Adrenal gland (tissue), 12 donors: ENCODE data around the gene TACR2. TPM values are rescaled to one million over a fixed set of nuclear protein-coding genes. Genes with fewer than 3 reads are reported as not detected.

Source experiments
- DNase-seq, 7 donors: peaks; one replicate each; pipeline ENCODE4 v3.0.0-alpha.2; 2019 to 2020
- H3K27ac ChIP-seq, 5 donors: fragments of 200-600 bp; sonication (generic) in 4 of 5; 1 replicate in 3 of 5; 2 replicates in 2 of 5; pipeline versions ENCODE4 v1.5.1 to v1.8.0; 2016 to 2020; ENCODE audit warnings: mild to moderate bottlenecking in 1 of 5
- H3K27me3 ChIP-seq: fragments of 200-600 bp; 2 replicates; pipeline ENCODE4 v1.8.0; 2021
- H3K36me3 ChIP-seq, 2 donors: fragments of 200-600 bp; replicated peaks in 1 of 2; 1 replicate in 1 of 2; 2 replicates in 1 of 2; pipeline versions ENCODE4 v1.5.1 to v1.8.0; 2018 to 2022
- H3K4me1 ChIP-seq, 2 donors: fragments of 200-600 bp; replicated peaks in 1 of 2; 1 replicate in 1 of 2; 2 replicates in 1 of 2; pipeline versions ENCODE4 v1.5.1 to v1.8.0; 2018 to 2021
- H3K4me3 ChIP-seq, 4 donors: fragments of 200-600 bp; sonication (generic) in 3 of 4; one replicate each; pipeline ENCODE4 v1.5.1; 2016 to 2018
- H3K9me3 ChIP-seq, 3 donors: fragments of 200-600 bp; sonication (generic) in 1 of 3; replicated peaks in 1 of 3; 1 replicate in 2 of 3; 2 replicates in 1 of 3; pipeline versions ENCODE4 v1.5.1 to v1.8.0; 2016 to 2021
- CTCF ChIP-seq, 6 experiments: fragments of 450-650 bp in 4 of 6; fragments of 200-600 bp in 2 of 6; sonication (generic) in 1 of 6; IDR thresholded peaks; 1 replicate in 5 of 6; 2 replicates in 1 of 6; pipeline versions ENCODE4 v1.5.1 to v1.8.0; 2016 to 2021; ENCODE audit warnings: antibody characterized with exemption in 6 of 6, mild to moderate bottlenecking in 2 of 6, moderate library complexity in 1 of 6
- POLR2A ChIP-seq, 2 donors: fragments of 450-650 bp; IDR thresholded peaks; one replicate each; pipeline ENCODE4 v1.6.1; 2017; ENCODE audit warnings: antibody characterized with exemption in 2 of 2, mild to moderate bottlenecking in 2 of 2, moderate library complexity in 1 of 2
- WGBS, 4 donors: extraction: QIAGEN DNeasy Blood & Tissue Kit in 2 of 4; methylation state at CpG; one replicate each; pipeline versions ENCODE4 v1.1.5 to v1.1.7; 2013 to 2017; 5-methylcytosine and 5-hydroxymethylcytosine counted together
- intact Hi-C, 2 donors: fragments of 100-400 bp; cut with DNase I; formaldehyde crosslinking; loops; one replicate each; pipeline versions ENCODE4 v1.14.1 to v1.15.0; 2022 to 2023
- polyA plus RNA-seq, 3 donors: library from polyadenylated mRNA; stranded (reverse); fragments of 200-250 nt in 2 of 3; fragments of 350-450 nt in 1 of 3; fragmentation: Illumina TruSeq in 1 of 3; extraction: RNeasy Lipid Tissue Mini Kit (QIAGEN cat#74804) in 1 of 3; gene quantifications; one replicate each; pipeline ENCODE4 v1.2.3, GENCODE V29; 2013 to 2014
- total RNA-seq, 9 donors: library from RNA; depleted of rRNA in 4 of 9; stranded (reverse); fragments of >200 nt in 4 of 9; fragments of 120-200 nt in 1 of 9; fragmentation: NEBNext Ultra II Directional in 1 of 9; extraction: Animal tissue kit (Norgen Biotek cat#: 25700) in 1 of 9; gene quantifications; one replicate each; pipeline versions ENCODE4 v1.1.0 to v1.2.4, GENCODE V29; 2013 to 2023
- donor health status: healthy with polysubstance abuse.
- donor health status: Bipolar disorder and iron deficiency.
- donor health status: DM: yes; HTN: yes; CAD: no.
- donor health status: DM: no; HTN: no; CAD: no.
- donor health status: DM: no; HTN: no; CAD: no.
- donor health status: DM: yes; HTN: yes; CAD: no.

The TACR2 gene
- total and polyA plus RNA-seq, 12 donors, result 0.11 to 0.55 (median 0.35) TPM; not detected in 3

DNA sequence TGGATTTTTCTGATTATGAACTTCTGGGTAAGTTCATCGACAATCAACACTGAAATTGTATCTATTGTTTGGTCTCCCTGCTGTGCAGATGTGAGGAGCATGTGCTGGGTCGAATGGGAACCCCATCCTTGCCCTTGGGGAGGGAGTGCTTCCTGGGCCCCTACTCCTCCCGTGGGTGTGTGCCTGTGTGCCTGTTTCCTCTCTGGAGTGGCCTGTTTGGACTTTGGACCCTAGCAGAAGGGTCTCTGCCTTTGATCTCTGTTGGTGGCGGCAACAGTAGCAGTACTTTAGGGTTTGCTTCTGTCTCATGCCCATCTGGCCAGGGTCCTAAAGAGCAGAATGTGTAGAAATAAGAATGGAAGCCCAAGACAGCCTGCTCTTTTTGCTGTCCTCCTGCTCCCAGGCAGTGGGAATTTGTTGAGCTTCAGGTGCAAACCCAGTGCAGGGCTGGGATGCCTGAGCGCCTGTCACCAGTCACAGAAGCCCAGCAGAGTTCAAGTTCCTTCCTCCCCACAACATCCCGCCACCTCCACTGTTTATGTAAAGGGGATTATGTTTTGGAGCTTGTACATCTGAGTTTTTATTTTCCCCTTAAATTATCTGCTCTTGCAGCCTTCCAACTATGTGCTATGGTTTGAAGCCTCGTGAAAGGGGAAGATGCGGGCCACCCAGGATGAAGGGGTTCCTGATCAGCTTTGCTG, 1.5 kb upstream of the TACR2 start:
- Histone ChIP-seq H3K27ac (no peak overlapping the region), H3K36me3 (no peaks in the 10 kb centered on the region), H3K4me1 (no peaks in the 10 kb centered on the region), H3K9me3 (no peaks in the 10 kb centered on the region), H3K27me3 (no peaks in the 10 kb centered on the region), H3K4me3 (no peak overlapping the region)
- no peak for DNase-seq
- intact Hi-C loops, result no loop called here
- 79 to 84% (median 82%) methylated on average over 7 to 8 of the region's 8 CpGs for WGBS, 4 donors
- TF ChIP-seq CTCF (IDR thresholded peaks at IDR 0.05), result no peak
- no peak for TF ChIP-seq POLR2A (IDR thresholded peaks at IDR 0.05)

DNA sequence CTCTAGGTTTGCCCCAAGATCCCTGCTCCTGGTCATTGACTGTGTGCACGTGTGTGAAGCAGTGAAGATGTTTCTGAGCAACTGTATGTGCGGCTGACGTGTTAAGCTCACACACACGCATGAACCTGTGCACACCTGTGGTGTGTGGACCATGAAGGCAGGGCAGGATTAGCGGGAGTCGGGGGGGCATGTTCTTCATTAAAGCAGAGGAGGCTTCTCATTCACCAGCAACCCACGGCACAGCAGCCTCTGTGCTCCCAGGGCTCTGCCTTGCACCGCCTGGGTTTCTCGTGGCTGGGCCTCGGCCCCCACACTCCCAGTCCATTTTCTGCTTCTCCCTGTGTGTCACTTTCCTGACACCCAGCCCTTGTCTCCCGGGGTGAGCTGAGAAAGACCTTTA, 824 bp upstream of the TACR2 start:
- H3K27me3 ChIP-seq, result no peaks in the 10 kb centered on the region
- TF ChIP-seq CTCF (IDR thresholded peaks at IDR 0.05) (no peak), POLR2A (IDR thresholded peaks at IDR 0.05) (no peak)
- no peaks in the 10 kb centered on the region for H3K4me1 ChIP-seq
- no peak overlapping the region for H3K27ac ChIP-seq
- H3K9me3 ChIP-seq, result no peaks in the 10 kb centered on the region
- no peak for DNase-seq
- WGBS, 4 donors, result 83 to 90% (median 87%) methylated on average over 5 to 11 of the region's 11 CpGs
- H3K4me3 ChIP-seq, result no peak overlapping the region
- H3K36me3 ChIP-seq, result no peaks in the 10 kb centered on the region
- intact Hi-C loops, result no loop called here

GRCh38 chr10:69415951-69416350, 767 bp downstream of the TACR2 start:
- no peaks in the 10 kb centered on the region for H3K9me3 ChIP-seq
- intact Hi-C loops, result no loop called here
- no peaks in the 10 kb centered on the region for H3K36me3 ChIP-seq
- no peak overlapping the region for H3K27ac ChIP-seq
- H3K27me3 ChIP-seq, result no peaks in the 10 kb centered on the region
- 89 to 95% (median 92%) methylated on average over 9 to 10 of the region's 10 CpGs for WGBS, 4 donors
- H3K4me3 ChIP-seq, result no peak overlapping the region
- DNase-seq, result no peak
- no peaks in the 10 kb centered on the region for H3K4me1 ChIP-seq
- no peak for TF ChIP-seq CTCF (IDR thresholded peaks at IDR 0.05)
- TF ChIP-seq POLR2A (IDR thresholded peaks at IDR 0.05), result no peak

DNA sequence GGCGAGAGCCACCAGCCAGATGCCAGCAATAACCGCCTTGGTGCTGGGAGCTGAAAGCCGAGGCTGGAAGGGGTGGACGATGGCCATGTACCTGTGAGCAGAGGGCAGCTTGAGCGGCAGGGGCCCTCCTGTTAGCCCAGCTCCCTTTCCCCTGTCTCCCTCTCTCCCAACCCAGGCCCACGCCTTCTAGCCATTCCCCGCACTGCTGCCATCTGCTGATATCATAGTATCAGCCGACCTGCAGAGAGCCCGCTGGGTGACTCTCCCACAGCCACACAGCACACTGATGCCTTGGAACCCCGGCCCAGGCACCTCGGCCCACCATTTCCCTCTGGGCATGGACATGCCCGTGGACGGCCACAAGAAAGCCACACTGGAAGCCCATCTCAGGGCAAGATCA, 1.7 kb downstream of the TACR2 start:
- WGBS, 4 donors, result 83 to 94% (median 87%) methylated on average over 5 to 13 of the region's 13 CpGs
- Histone ChIP-seq H3K4me1 (no peaks in the 10 kb centered on the region), H3K27me3 (no peaks in the 10 kb centered on the region), H3K27ac (no peak overlapping the region), H3K4me3 (no peak overlapping the region), H3K36me3 (no peaks in the 10 kb centered on the region), H3K9me3 (no peaks in the 10 kb centered on the region)
- no peak for DNase-seq
- TF ChIP-seq CTCF (IDR thresholded peaks at IDR 0.05), result no peak
- no peak for TF ChIP-seq POLR2A (IDR thresholded peaks at IDR 0.05)
- intact Hi-C loops, result no loop called here
